Pancreas (tissue), 10 donors: ENCODE measurements around the gene RERE. TPM values are rescaled to one million over a fixed set of nuclear protein-coding genes. Genes with fewer than 3 reads are reported as not detected.

Experiments used
- ATAC-seq, 4 donors: fragments of 200-7000 bp; cut with Tn5 transposase; one replicate each; pipeline versions ENCODE4 v1.8.0 to v1.9.1; 2020; ENCODE audit warnings: mild to moderate bottlenecking in 4 of 4, moderate library complexity in 4 of 4
- DNase-seq, 6 donors: peaks; one replicate each; pipeline ENCODE4 v3.0.0-alpha.2; 2020
- FAIRE-seq: peaks from 2 replicates; lab custom pipeline; 2012; peaks lifted over from hg19 to GRCh38; lab: Jason Lieb, UNC
- H3K27ac ChIP-seq, 4 donors: fragments of 200-600 bp; sonication (generic); 1 replicate in 3 of 4; 2 replicates in 1 of 4; pipeline versions ENCODE4 v1.5.0 to v1.8.0; 2020
- H3K27me3 ChIP-seq, 4 donors: fragments of 200-600 bp; one replicate each; pipeline ENCODE4 v1.8.0; 2021
- H3K36me3 ChIP-seq, 3 donors: fragments of 200-600 bp; sonication (generic) in 1 of 3; one replicate each; pipeline versions ENCODE4 v1.5.0 to v1.8.0; 2020 to 2021
- H3K4me1 ChIP-seq, 3 donors: fragments of 200-600 bp; one replicate each; pipeline ENCODE4 v1.8.0; 2021
- H3K4me3 ChIP-seq, 4 donors: fragments of 200-600 bp; sonication (generic) in 2 of 4; one replicate each; pipeline versions ENCODE4 v1.5.0 to v1.8.0; 2020 to 2021
- H3K9me3 ChIP-seq, 4 donors: fragments of 200-600 bp; one replicate each; pipeline ENCODE4 v1.8.0; 2021
- CTCF ChIP-seq, 4 donors: fragments of 200-600 bp; sonication (generic) in 3 of 4; IDR thresholded peaks; one replicate each; pipeline versions ENCODE4 v1.5.0 to v1.8.0; 2021; ENCODE audit warnings: antibody characterized with exemption in 4 of 4
- WGBS, 2 donors: extraction: QIAGEN DNeasy Blood & Tissue Kit; methylation state at CpG; one replicate each; pipeline ENCODE4 v1.1.7; 2013; 5-methylcytosine and 5-hydroxymethylcytosine counted together
- intact Hi-C, 3 donors: fragments of 100-400 bp; cut with DNase I; formaldehyde crosslinking; loops; one replicate each; pipeline versions ENCODE4 v1.11.1 to v1.14.2; 2022
- polyA plus RNA-seq, 2 donors: library from polyadenylated mRNA; stranded (reverse); fragments of 200-250 nt; gene quantifications; one replicate each; pipeline ENCODE4 v1.2.3, GENCODE V29; 2013
- total RNA-seq, 6 donors: library from RNA; stranded (reverse); fragmentation: NEBNext Ultra II Directional in 4 of 6; extraction: Animal tissue kit (Norgen Biotek cat#: 25700) in 4 of 6; gene quantifications; one replicate each; pipeline versions ENCODE4 v1.2.1 to v1.2.4, GENCODE V29; 2021 to 2023
- donor health status: healthy with polysubstance abuse.
- donor health status: DM: no; HTN: no; CAD: no; lungs with moderate emphysema.
- donor health status: DM: no; HTN: no; CAD: no.
- donor health status: control.
- donor health status: control.
- donor health status: Bipolar disorder and iron deficiency.
- donor health status: DM: yes; HTN: yes; CAD: no.
- donor health status: DM: no; HTN: no; CAD: no.
- donor health status: DM: no; HTN: no; CAD: no.
- donor health status: DM: yes; HTN: yes; CAD: no.

Gene RERE
- total and polyA plus RNA-seq, 8 donors = 27.0 to 76.7 (median 50.7) TPM

- Histone ChIP-seq H3K4me1 (peaks cover 0 to 16% (median 16%) of the 10 kb centered on the region in 3 donors), H3K36me3 (no peaks in the 10 kb centered on the region), H3K9me3 (no peaks in the 10 kb centered on the region), H3K27me3 (no peaks in the 10 kb centered on the region), H3K4me3 (no peak overlapping the region), H3K27ac (no peak overlapping the region)
- no peak for DNase-seq
- peak; percentile 25 to 70 (median 60) for ATAC-seq
- no peak for FAIRE-seq
- TF ChIP-seq CTCF (IDR thresholded peaks at IDR 0.05) = no peak
- 26 to 34% methylated on average over 4 of the region's 4 CpGs for WGBS, 2 donors
- intact Hi-C loops = no loop called here
Observed at GRCh38 chr1:8687039-8687438, 130.4 kb downstream of the RERE start.

GRCh38 chr1:8685463-8685862 lies 132.0 kb downstream of the RERE start:
- intact Hi-C loops = no loop called here
- FAIRE-seq = no peak
- Histone ChIP-seq H3K36me3 (no peaks in the 10 kb centered on the region), H3K27me3 (no peaks in the 10 kb centered on the region), H3K27ac (no peak overlapping the region), H3K9me3 (no peaks in the 10 kb centered on the region), H3K4me3 (no peak overlapping the region), H3K4me1 (peaks cover 5 to 22% (median 21%) of the 10 kb centered on the region in 3 donors)
- DNase-seq = no peak
- ATAC-seq = no peak
- no peak for TF ChIP-seq CTCF (IDR thresholded peaks at IDR 0.05)
- WGBS, 2 donors = 83 to 88% methylated on average over 8 of the region's 8 CpGs

GRCh38 chr1:8684590-8684989 lies 132.8 kb downstream of the RERE start:
- DNase-seq = no peak
- TF ChIP-seq CTCF (IDR thresholded peaks at IDR 0.05) = no peak
- no peak overlapping the region for H3K27ac ChIP-seq
- intact Hi-C loops = no loop called here
- H3K4me3 ChIP-seq = no peak overlapping the region
- no peaks in the 10 kb centered on the region for H3K9me3 ChIP-seq
- no peaks in the 10 kb centered on the region for H3K27me3 ChIP-seq
- FAIRE-seq = no peak
- H3K4me1 ChIP-seq = peaks cover 5 to 31% (median 30%) of the 10 kb centered on the region in 3 donors
- ATAC-seq = no peak
- WGBS, 2 donors = 94 to 96% methylated on average over 1 of the region's 1 CpG
- no peaks in the 10 kb centered on the region for H3K36me3 ChIP-seq

- H3K4me3 ChIP-seq = no peak overlapping the region
- H3K27me3 ChIP-seq = no peaks in the 10 kb centered on the region
- no peak overlapping the region for H3K27ac ChIP-seq
- DNase-seq (no peak), ATAC-seq (peak in 3 of 4 donors; percentile 14 to 45 (median 34)), FAIRE-seq (no peak)
- WGBS, 2 donors = 69 to 79% methylated on average over 4 of the region's 4 CpGs
- no peak for TF ChIP-seq CTCF (IDR thresholded peaks at IDR 0.05)
- H3K9me3 ChIP-seq = no peaks in the 10 kb centered on the region
- intact Hi-C loops = no loop called here
- no peaks in the 10 kb centered on the region for H3K36me3 ChIP-seq
- peaks cover 5 to 38% (median 36%) of the 10 kb centered on the region in 3 donors for H3K4me1 ChIP-seq
Observed at GRCh38 chr1:8682573-8682972, 134.9 kb downstream of the RERE start.

GRCh38 chr1:8681911-8682310 lies 135.5 kb downstream of the RERE start:
- 55 to 70% methylated on average over 1 of the region's 1 CpG for WGBS, 2 donors
- no peaks in the 10 kb centered on the region for H3K36me3 ChIP-seq
- no peaks in the 10 kb centered on the region for H3K9me3 ChIP-seq
- H3K4me3 ChIP-seq = no peak overlapping the region
- H3K27ac ChIP-seq = peak overlapping the region in 2 of 4 donors; percentile 63 to 78
- DNase-seq (no peak), FAIRE-seq (no peak), ATAC-seq (no peak)
- H3K27me3 ChIP-seq = no peaks in the 10 kb centered on the region
- intact Hi-C loops = no loop called here
- H3K4me1 ChIP-seq = peaks cover 5 to 33% (median 31%) of the 10 kb centered on the region in 3 donors
- no peak for TF ChIP-seq CTCF (IDR thresholded peaks at IDR 0.05)
